HG03039 (cell line): ENCODE data around the gene SCAMP4.
"Not testable (repeated sequence)": the region's sequence is repeated elsewhere in the genome, so short reads cannot be mapped to it uniquely, and the experiment has no call there.

Experiments
- ATAC-seq: cut with Tn5 transposase; IDR thresholded peaks from one replicate; pipeline ENCODE4 v1.9.1; 2021; ENCODE audit warnings: mild to moderate bottlenecking, moderate library complexity; ENCODE audit not compliant: unreplicated experiment

Gene SCAMP4

GRCh38 chr19:1865172-1866010 lies 39.8 kb upstream of the SCAMP4 start:
- ATAC-seq: no peak

GRCh38 chr19:1866693-1867348 lies 38.4 kb upstream of the SCAMP4 start:
- no peak for ATAC-seq

- ATAC-seq: no peak
Measured at GRCh38 chr19:1867349-1867724, 37.9 kb upstream of the SCAMP4 start.

- no peak for ATAC-seq
Measured at GRCh38 chr19:1868971-1869370, 36.2 kb upstream of the SCAMP4 start.

- ATAC-seq: no peak
Measured at GRCh38 chr19:1871140-1871597, 34.0 kb upstream of the SCAMP4 start.

- ATAC-seq: no peak
Measured at GRCh38 chr19:1871630-1872029, 33.6 kb upstream of the SCAMP4 start.

GRCh38 chr19:1872807-1873523 lies 32.2 kb upstream of the SCAMP4 start:
- no peak for ATAC-seq

GRCh38 chr19:1873524-1874473 lies 31.4 kb upstream of the SCAMP4 start:
- no peak for ATAC-seq

- no peak for ATAC-seq
Measured at GRCh38 chr19:1874554-1875185, 30.5 kb upstream of the SCAMP4 start.

GRCh38 chr19:1875265-1875645 lies 29.9 kb upstream of the SCAMP4 start:
- peak; percentile 13 for ATAC-seq

GRCh38 chr19:1875646-1876495 lies 29.3 kb upstream of the SCAMP4 start:
- peak; percentile 71 for ATAC-seq

- not testable (repeated sequence) for ATAC-seq
Measured at GRCh38 chr19:1876496-1877279, 28.5 kb upstream of the SCAMP4 start.

- ATAC-seq: not testable (repeated sequence)
Measured at GRCh38 chr19:1877280-1877660, 27.9 kb upstream of the SCAMP4 start.

GRCh38 chr19:1878583-1878982 lies 26.6 kb upstream of the SCAMP4 start:
- ATAC-seq: not testable (repeated sequence)

GRCh38 chr19:1879982-1880381 lies 25.2 kb upstream of the SCAMP4 start:
- ATAC-seq: not testable (repeated sequence)

- ATAC-seq: no peak
Measured at GRCh38 chr19:1880611-1881392, 24.4 kb upstream of the SCAMP4 start.

GRCh38 chr19:1881393-1882088 lies 23.7 kb upstream of the SCAMP4 start:
- ATAC-seq: not testable (repeated sequence)
